ENCODE measurements around the gene CPVL. TPM values are rescaled to one million over a fixed set of nuclear protein-coding genes. Genes with fewer than 3 reads are reported as not detected.

Gene CPVL
- total RNA-seq, 1 donor from 2014 or later, result 49.4 TPM

DNA sequence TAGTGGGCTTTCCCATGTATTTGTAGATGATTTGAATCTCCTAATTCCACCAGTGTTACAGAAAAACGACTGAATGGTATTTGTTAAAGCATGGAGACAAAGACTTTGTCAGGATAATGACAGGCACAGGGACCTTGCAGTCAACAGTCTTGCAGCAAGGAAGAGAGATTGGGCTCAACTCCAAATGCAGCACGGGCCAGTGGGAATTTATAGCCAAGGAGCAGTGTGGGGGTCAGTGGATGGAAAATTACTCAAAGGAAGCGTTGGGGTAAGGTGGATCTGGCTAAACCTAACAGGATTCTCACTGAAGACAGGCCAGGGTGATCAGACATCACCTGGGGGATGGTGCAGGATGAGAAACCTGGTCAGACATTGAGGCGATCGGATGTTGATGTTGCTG, 24.3 kb downstream of the CPVL start:
- H3K27me3 ChIP-seq (ENCODE audit: low read depth), result no peaks in the 10 kb centered on the region
- H3K4me1 ChIP-seq, result no peaks in the 10 kb centered on the region
- no peaks in the 10 kb centered on the region for H3K9me3 ChIP-seq
- no peak for ATAC-seq
- no peak for DNase-seq
- no peak overlapping the region for H3K27ac ChIP-seq
- intact Hi-C loops (cut with DNase I), result no loop called here
- TF ChIP-seq, protein P1, sequence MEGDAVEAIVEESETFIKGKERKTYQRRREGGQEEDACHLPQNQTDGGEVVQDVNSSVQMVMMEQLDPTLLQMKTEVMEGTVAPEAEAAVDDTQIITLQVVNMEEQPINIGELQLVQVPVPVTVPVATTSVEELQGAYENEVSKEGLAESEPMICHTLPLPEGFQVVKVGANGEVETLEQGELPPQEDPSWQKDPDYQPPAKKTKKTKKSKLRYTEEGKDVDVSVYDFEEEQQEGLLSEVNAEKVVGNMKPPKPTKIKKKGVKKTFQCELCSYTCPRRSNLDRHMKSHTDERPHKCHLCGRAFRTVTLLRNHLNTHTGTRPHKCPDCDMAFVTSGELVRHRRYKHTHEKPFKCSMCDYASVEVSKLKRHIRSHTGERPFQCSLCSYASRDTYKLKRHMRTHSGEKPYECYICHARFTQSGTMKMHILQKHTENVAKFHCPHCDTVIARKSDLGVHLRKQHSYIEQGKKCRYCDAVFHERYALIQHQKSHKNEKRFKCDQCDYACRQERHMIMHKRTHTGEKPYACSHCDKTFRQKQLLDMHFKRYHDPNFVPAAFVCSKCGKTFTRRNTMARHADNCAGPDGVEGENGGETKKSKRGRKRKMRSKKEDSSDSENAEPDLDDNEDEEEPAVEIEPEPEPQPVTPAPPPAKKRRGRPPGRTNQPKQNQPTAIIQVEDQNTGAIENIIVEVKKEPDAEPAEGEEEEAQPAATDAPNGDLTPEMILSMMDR (IDR thresholded peaks at IDR 0.05), result no peak
- H3K4me3 ChIP-seq, result no peak overlapping the region
- no peaks in the 10 kb centered on the region for H3K36me3 ChIP-seq

DNA sequence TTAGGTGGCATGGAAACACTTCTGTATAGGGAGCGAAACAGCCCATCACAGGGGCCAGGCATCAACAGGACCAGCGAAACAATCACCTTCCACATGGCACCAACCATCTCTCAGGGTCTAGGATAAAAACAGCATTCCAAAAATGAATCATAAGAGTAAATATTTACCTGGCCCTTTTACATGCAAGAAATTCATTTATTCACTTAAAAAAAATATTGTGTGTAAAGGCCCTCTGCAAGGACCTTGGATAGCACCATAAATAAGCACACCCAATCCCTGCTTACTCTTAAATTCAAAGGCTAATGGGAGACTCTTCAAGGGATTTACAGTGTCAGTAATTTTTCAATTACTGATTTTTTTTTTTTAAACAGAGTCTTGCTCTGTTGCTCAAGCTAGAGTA, 25.4 kb downstream of the CPVL start:
- Histone ChIP-seq H3K4me3 (no peak overlapping the region), H3K9me3 (no peaks in the 10 kb centered on the region), H3K27ac (no peak overlapping the region), H3K27me3 (ENCODE audit: low read depth) (no peaks in the 10 kb centered on the region), H3K4me1 (peaks cover 10% of the 10 kb centered on the region), H3K36me3 (no peaks in the 10 kb centered on the region)
- TF ChIP-seq, protein P1 (IDR thresholded peaks at IDR 0.05), result no peak
- ATAC-seq (no peak), DNase-seq (no peak)
- intact Hi-C loops (cut with DNase I), result no loop called here

DNA sequence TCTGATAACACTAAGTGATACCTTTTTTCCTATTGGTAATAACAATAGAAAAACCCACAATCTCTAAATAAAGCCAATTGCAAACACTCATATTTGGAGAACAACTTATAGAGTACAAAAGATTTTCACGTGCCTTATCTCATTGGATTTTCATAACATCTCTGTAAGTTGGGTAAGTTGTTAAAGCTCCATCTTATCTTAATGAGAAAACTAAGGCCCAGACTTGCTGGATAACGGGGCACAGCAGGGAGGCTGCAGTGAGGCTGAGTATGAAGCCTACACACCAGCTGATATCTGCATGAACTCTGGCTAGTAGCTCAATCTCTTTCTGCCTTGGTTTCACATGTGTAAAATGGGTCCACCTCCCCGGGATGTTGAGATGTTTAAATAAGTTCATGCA, 26.8 kb downstream of the CPVL start:
- H3K4me3 ChIP-seq, result no peak overlapping the region
- no peaks in the 10 kb centered on the region for H3K36me3 ChIP-seq
- intact Hi-C loops (cut with DNase I), result no loop called here
- H3K9me3 ChIP-seq, result no peaks in the 10 kb centered on the region
- no peaks in the 10 kb centered on the region for H3K27me3 ChIP-seq (ENCODE audit: low read depth)
- no peak for ATAC-seq
- H3K4me1 ChIP-seq, result peaks cover 10% of the 10 kb centered on the region
- TF ChIP-seq, protein P1 (IDR thresholded peaks at IDR 0.05), result no peak
- no peak for DNase-seq
- no peak overlapping the region for H3K27ac ChIP-seq

DNA sequence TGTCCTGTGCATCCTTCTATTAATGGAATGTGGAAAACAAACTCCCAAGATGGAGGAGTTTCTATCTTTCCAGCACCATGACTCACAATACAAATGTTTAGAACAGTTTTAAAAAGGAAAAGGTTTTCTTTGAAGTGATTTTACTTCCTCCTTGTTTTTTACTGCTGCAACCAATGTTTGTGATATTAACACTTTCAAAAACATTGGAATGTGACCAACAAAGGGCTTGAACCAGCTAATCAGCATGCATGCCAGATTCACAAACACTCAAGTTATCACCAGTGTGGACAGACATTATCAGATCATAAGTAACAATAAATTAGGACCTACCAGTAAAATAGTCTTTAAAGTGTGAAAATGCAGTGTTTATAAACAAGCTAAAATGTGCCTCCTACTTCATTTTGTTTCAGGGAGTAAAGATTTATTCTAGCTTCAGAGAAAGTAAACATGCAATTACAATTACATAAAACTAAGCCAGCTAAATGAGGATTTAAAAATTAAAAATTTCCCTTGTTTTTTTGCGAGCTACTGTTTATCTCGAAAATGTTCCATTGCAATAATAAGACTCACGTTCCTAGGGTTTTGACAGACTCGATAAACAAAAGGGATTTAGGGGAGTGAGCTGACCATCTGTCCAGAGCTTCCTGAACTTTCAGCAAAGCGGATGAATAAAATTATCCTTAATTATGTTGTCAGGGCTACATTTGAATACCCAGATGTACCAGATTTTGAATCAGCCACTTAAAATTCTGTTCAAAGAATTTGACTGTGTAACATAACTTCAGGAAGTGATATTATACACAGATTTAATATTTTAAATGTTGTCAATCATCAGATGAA, 29.8 kb downstream of the CPVL start:
- Histone ChIP-seq H3K36me3 (no peaks in the 10 kb centered on the region), H3K27me3 (ENCODE audit: low read depth) (no peaks in the 10 kb centered on the region), H3K4me1 (peaks cover 10% of the 10 kb centered on the region), H3K9me3 (no peaks in the 10 kb centered on the region), H3K4me3 (no peak overlapping the region), H3K27ac (no peak overlapping the region)
- ATAC-seq, result no peak
- TF ChIP-seq, protein P1 (IDR thresholded peaks at IDR 0.05), result no peak
- no peak for DNase-seq
- intact Hi-C loops (cut with DNase I), result no loop called here

DNA sequence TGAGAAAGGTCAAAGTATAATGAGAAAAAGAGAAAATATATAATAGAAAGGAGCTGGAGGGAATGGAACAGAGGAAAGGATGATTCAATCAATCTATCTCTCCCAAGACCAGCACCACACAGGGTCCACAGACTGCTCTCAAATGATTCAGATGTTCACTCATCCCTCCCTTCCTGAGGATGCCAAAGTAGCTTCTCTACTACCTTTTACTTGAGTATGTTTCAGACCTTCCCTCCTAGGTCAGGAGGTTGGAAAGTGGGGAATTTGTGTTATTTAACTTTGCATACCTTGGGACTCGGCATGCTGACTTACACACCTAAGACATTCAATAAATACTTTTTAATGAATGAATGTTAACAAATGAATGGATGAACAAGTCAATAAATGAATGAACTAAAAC, 30.6 kb downstream of the CPVL start:
- H3K27ac ChIP-seq, result no peak overlapping the region
- H3K9me3 ChIP-seq, result no peaks in the 10 kb centered on the region
- peaks cover 1% of the 10 kb centered on the region for H3K27me3 ChIP-seq (ENCODE audit: low read depth)
- ATAC-seq (no peak), DNase-seq (no peak)
- no peaks in the 10 kb centered on the region for H3K36me3 ChIP-seq
- TF ChIP-seq, protein P1 (IDR thresholded peaks at IDR 0.05), result no peak
- no peak overlapping the region for H3K4me3 ChIP-seq
- H3K4me1 ChIP-seq, result peaks cover 10% of the 10 kb centered on the region
- intact Hi-C loops (cut with DNase I), result no loop called here
